ENCODE results near the gene RP9. TPM values are rescaled to one million over a fixed set of nuclear protein-coding genes. Genes with fewer than 3 reads are reported as not detected.

RP9 gene
- total RNA-seq, 2 experiments from 2014 or later, result 17.6 to 20.3 TPM

DNA sequence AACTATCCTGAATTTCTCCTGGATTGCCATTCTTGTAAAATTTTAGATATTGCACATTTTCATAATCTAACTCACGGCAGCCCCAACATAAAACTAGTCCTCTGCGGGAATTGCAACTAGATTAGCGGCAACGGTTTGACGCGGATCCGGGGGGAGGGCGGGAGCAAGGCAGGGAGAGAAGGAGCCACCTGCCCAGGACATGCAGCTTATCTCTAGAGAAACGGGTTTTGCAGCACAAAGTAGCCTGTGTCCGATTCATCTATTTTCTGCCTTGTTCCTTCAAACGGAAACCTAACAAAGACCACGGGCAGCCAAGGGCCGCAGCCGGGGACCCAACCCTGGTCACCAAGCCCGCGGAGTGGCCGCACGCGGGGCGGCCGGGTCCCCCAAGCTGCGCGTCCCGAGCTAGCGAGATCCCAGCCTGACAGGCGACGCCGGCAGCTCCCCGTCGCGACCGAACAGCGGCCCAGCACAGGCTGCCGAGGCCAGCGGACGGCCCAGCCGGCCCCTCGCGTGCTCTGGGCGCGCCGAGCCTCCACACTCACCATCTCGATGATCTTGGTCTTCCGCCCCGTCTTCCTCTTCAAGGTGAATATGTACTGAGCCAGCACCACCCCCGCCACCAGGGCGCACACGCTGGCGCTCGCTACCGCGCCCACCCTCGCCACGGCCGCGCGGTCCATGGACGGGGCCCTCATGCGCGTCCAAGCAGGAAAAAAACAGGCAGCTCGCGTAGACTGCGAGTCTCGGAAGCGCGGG lies 47.0 kb downstream of the RP9 start, which contains the start of gene NT5C3A:
TSS of gene NT5C3A (minus strand) at position 754 of the 759 bp plus-strand sequence. CDS start at position 683, 71 bp downstream.
- Histone ChIP-seq H3K36me3 (ENCODE audit: insufficient read depth, low read length) (peaks cover 6% of the 10 kb centered on the region), H3K4me3 (ENCODE audit: low read length) (peak within 1 kb of the TSS; percentile 72), H3K4me1 (ENCODE audit: insufficient read depth, low read length) (peaks cover 25% of the 10 kb centered on the region), H3K9me3 (ENCODE audit: control insufficient read depth in 1 of 2, insufficient read depth in 1 of 2, low read length in 2 of 2) (no peaks in the 10 kb centered on the region), H3K27ac (ENCODE audit: low read depth in 1 of 2, low read length in 2 of 2) (peak within 1 kb of the TSS; percentile 75 to 89), H3K27me3 (ENCODE audit: control insufficient read depth in 1 of 2, insufficient read depth in 2 of 2, low read length in 2 of 2) (no peaks in the 10 kb centered on the region)
- CTCF ChIA-PET, result interaction anchor here (1.0 to 2.9 kb wide), 4 partner anchors 22 to 215 kb away, joined by 3 to 23 read pairs (median 4); partner anchors contain the start of gene RP9
- Mint-ChIP-seq H3K4me1 (ENCODE audit: low read depth) (peaks cover 54% of the 10 kb centered on the region), H3K9me3 (peaks cover 6% of the 10 kb centered on the region), H3K4me3 (peak within 1 kb of the TSS; percentile 98), H3K27ac (peak within 1 kb of the TSS; percentile 95), H3K27me3 (no peaks in the 10 kb centered on the region), H3K36me3 (ENCODE audit: low read depth) (peaks cover 12% of the 10 kb centered on the region)
- intact Hi-C loops (cut with DNase I, micrococcal nuclease), result loop anchor here (1.0 to 5.0 kb wide), 6 partner anchors 47 to 570 kb away; partner anchors contain the start of genes KBTBD2 (in 2 of the 2), BBS9 (in 1 of the 2), LSM5 (in 1 of the 2) and RP9 (in 1 of the 2)
- POLR2A ChIA-PET, result interaction anchor here (0.6 to 3.9 kb wide), 15 partner anchors 9 to 567 kb away, joined by 3 to 59 read pairs (median 6); partner anchors contain the start of genes AVL9, KBTBD2 and RP9
- no peak for TF ChIP-seq CTCF (IDR thresholded peaks at IDR 0.05)
- DNase-seq (peak in 10 of 14 experiments; percentile 1 to 56 (median 18)), ATAC-seq (ENCODE audit: poor library complexity) (no peak)

DNA sequence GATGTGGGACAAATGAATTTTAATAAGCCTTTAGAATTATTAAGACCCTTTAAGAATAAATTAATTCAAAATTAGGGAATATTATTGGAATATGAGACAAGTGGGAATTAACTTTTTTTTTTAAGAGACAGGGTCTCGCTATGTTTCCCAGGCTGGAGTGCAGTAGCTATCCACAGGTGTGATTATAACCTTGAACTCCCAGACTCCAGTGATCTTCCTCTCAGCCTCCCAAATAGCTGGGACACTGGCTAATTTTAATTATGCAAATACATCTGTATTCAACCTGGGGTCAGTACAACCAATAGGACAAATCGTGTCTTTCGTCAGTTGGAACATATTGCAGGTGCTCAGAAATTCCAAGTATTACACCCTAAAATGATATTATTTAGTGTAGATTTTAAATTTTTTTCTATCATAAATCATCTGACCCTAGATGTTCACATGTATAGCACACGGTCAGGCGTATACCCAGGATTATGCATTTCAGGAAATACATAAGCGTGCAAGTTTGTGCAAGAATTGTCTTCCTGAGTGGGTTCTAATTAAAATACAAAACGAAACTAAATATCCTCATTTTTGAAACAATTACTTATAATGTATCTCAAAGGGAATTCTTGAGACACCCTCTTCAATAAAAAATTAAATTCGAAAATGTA lies 47.8 kb downstream of the RP9 start:
- Histone ChIP-seq H3K4me1 (ENCODE audit: insufficient read depth, low read length) (peaks cover 25% of the 10 kb centered on the region), H3K36me3 (ENCODE audit: insufficient read depth, low read length) (peaks cover 6% of the 10 kb centered on the region)

More for the DNA sequence above, 47.8 kb downstream of the RP9 start:
- POLR2A ChIA-PET, result interaction anchor here (0.6 to 3.9 kb wide), 10 partner anchors 8 to 566 kb away, joined by 4 to 59 read pairs (median 6); partner anchors contain the start of genes AVL9, KBTBD2 and RP9
- H3K9me3 ChIP-seq (ENCODE audit: control insufficient read depth in 1 of 2, insufficient read depth in 1 of 2, low read length in 2 of 2), result no peaks in the 10 kb centered on the region
- ATAC-seq (ENCODE audit: poor library complexity) (no peak), DNase-seq (no peak)
- no peaks in the 10 kb centered on the region for H3K27me3 ChIP-seq (ENCODE audit: control insufficient read depth in 1 of 2, insufficient read depth in 2 of 2, low read length in 2 of 2)
- no peak for TF ChIP-seq CTCF (IDR thresholded peaks at IDR 0.05)
- intact Hi-C loops (cut with DNase I, micrococcal nuclease), result loop anchor here (5.0 kb wide), 3 partner anchors 66 to 569 kb away; partner anchors contain the start of genes BBS9 (in 1 of the 2), KBTBD2 (in 1 of the 2) and LSM5 (in 1 of the 2)
- H3K27ac ChIP-seq (ENCODE audit: low read depth in 1 of 2, low read length in 2 of 2), result no peak overlapping the region
- Mint-ChIP-seq H3K4me1 (ENCODE audit: low read depth) (peaks cover 54% of the 10 kb centered on the region), H3K4me3 (peak overlapping the region; percentile 98), H3K36me3 (ENCODE audit: low read depth) (peaks cover 12% of the 10 kb centered on the region), H3K27me3 (no peaks in the 10 kb centered on the region), H3K27ac (peak overlapping the region; percentile 95), H3K9me3 (peaks cover 6% of the 10 kb centered on the region)
- H3K4me3 ChIP-seq (ENCODE audit: low read length), result peak overlapping the region; percentile 72
- CTCF ChIA-PET, result interaction anchor here (0.8 to 2.9 kb wide), 4 partner anchors 21 to 48 kb away, joined by 3 to 23 read pairs (median 4); partner anchors contain the start of gene RP9
